Measurements from ENCODE around the gene ITPK1. TPM values are rescaled to one million over a fixed set of nuclear protein-coding genes. Genes with fewer than 3 reads are reported as not detected.

ITPK1 gene
- total and polyA plus RNA-seq, 2 experiments from 2014 or later, result 35.9 to 101 TPM

DNA sequence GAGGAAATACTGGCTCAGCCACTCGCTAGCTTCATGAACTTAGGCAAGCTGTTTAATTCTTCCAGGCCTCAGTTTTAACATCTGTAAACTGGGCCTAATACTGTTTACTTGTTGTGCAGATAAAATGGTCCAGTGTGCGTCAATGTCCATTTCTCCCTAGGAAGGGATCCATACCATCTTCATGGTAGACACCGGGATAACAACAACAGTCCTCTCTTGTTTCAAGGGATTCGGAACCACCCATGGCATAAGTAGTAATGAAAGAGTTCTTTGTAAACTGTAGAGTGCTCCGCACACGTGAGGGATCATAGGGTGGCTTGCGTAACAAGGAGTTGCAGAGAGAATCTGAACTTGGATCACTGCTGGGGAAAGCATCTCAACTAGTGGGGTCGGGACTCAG is 210.1 kb downstream of the ITPK1 start (continued):
- TF ChIP-seq REST (IDR thresholded peaks at IDR 0.05; ENCODE audit: unreplicated experiment), result no peak
- TF ChIP-seq STAT1 (IDR thresholded peaks at IDR 0.05; ENCODE audit: unreplicated experiment), result no peak
- TF ChIP-seq EZH2phosphoT487 (IDR thresholded peaks at IDR 0.05; ENCODE audit: unreplicated experiment), result no peak
- TF ChIP-seq ZNF331 (CRISPR knock-in tag; IDR thresholded peaks at IDR 0.05; ENCODE audit: low read depth), result no peak
- TF ChIP-seq POLR2AphosphoS5 (IDR thresholded peaks at IDR 0.05; ENCODE audit: low read depth), result no peak
- no peak for TF ChIP-seq NANOG (IDR thresholded peaks at IDR 0.05; ENCODE audit: borderline replicate concordance)

DNA sequence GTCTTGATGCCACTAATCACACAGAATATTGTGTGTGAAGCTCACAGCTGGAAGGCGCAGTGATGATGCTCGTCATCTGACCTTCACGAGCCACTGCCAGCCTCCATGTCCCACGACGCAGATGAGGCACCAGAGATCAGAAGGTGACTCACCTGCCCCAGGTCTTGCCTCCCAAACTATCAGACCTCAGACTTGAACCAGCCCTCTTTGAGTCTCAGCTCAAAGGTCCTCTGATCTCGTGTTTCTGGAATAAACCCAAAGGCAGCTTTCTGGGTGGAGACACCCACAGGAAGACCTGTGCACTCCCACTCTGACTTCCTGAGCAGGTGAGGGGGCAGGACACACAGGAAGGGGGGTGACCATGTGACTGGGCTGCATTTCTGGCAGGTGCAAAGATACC is 212.4 kb downstream of the ITPK1 start:
- ATAC-seq, result no peak
- Histone ChIP-seq H3K4me3 (no peak overlapping the region), H3K4me1 (ENCODE audit: insufficient read depth) (no peaks in the 10 kb centered on the region; the same call in 1 of the 2 replicates), H4K20me1 (replicated peaks; ENCODE audit: insufficient read depth) (no peaks in the 10 kb centered on the region), H3F3A (replicated peaks; ENCODE audit: low read depth) (no peaks in the 10 kb centered on the region), H2AFZ (0 out of 2 replicates have a peak overlapping the region, but pooled peaks have one; percentile 10), H3K79me2 (replicated peaks; ENCODE audit: insufficient read depth) (no peaks in the 10 kb centered on the region), H3K27me3 (ENCODE audit: insufficient read depth) (peaks cover 3% of the 10 kb centered on the region; the same call in 1 of the 2 replicates), H3K27ac (ENCODE audit: low read depth) (no peak overlapping the region), H3K4me2 (0 out of 2 replicates have a peak overlapping the region, but pooled peaks have one; percentile 6), H3K9me2 (ENCODE audit: insufficient read depth) (no peaks in the 10 kb centered on the region), H3K36me3 (ENCODE audit: insufficient read depth) (no peaks in the 10 kb centered on the region)
- Mint-ChIP-seq H3K27me3 (ENCODE audit: insufficient read depth, low read depth, poor library complexity) (peaks cover 7% of the 10 kb centered on the region), H3K27ac (no peak overlapping the region), H3K4me1 (peaks cover 11% of the 10 kb centered on the region), H3K4me3 (no peak overlapping the region), H3K9me3 (no peaks in the 10 kb centered on the region; the same call in 2 of the 3 replicates), H3K36me3 (ENCODE audit: low read depth) (no peaks in the 10 kb centered on the region; the same call in 2 of the 3 replicates)
- no peak for DNase-seq (ENCODE audit: low spot score)
- TF ChIP-seq ZNF331 (CRISPR knock-in tag; IDR thresholded peaks at IDR 0.05; ENCODE audit: low read depth), result no peak
- no peak for TF ChIP-seq EZH2 (IDR thresholded peaks at IDR 0.05; ENCODE audit: low read depth, unreplicated experiment)
- TF ChIP-seq POLR2AphosphoS5 (IDR thresholded peaks at IDR 0.05; ENCODE audit: low read depth), result no peak
- no peak for TF ChIP-seq ETS1 (IDR thresholded peaks at IDR 0.05)

DNA sequence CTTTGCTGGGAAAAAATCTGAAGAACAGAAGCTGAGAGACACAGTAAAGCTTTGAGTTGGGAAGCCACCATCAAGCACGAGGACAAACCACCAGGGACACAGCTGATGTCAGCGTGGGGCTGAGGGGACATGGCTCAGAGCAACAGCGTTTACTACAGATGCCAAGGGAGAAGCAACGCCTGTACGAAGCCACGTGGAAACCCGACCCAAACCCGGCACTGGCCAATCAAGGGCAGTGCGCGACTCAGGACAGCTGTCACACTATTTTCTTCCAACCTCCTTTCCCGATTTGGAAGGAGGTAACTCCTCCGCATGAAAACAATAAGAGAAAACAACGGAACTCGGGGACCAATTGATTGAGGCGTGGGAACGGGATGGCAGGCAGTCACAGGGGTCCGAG is 213.0 kb downstream of the ITPK1 start:
- Histone ChIP-seq H3K27me3 (ENCODE audit: insufficient read depth) (peaks cover 3% of the 10 kb centered on the region; the same call in 1 of the 2 replicates), H3K4me1 (ENCODE audit: insufficient read depth) (no peaks in the 10 kb centered on the region; the same call in 1 of the 2 replicates), H3K9me2 (ENCODE audit: insufficient read depth) (no peaks in the 10 kb centered on the region), H2AFZ (0 out of 2 replicates have a peak overlapping the region, but pooled peaks have one; percentile 10), H3K4me3 (no peak overlapping the region), H3K4me2 (0 out of 2 replicates have a peak overlapping the region, but pooled peaks have one; percentile 6), H3K79me2 (replicated peaks; ENCODE audit: insufficient read depth) (no peaks in the 10 kb centered on the region), H3K27ac (ENCODE audit: low read depth) (no peak overlapping the region), H3F3A (replicated peaks; ENCODE audit: low read depth) (no peaks in the 10 kb centered on the region), H4K20me1 (replicated peaks; ENCODE audit: insufficient read depth) (no peaks in the 10 kb centered on the region), H3K36me3 (ENCODE audit: insufficient read depth) (no peaks in the 10 kb centered on the region)
- H3K4me3 Mint-ChIP-seq, result no peak overlapping the region
- ATAC-seq (peak; percentile 83), DNase-seq (ENCODE audit: low spot score) (peak; percentile 62)
- H3K27me3 Mint-ChIP-seq (ENCODE audit: insufficient read depth, low read depth, poor library complexity), result peaks cover 7% of the 10 kb centered on the region
- H3K4me1 Mint-ChIP-seq, result peaks cover 11% of the 10 kb centered on the region
- H3K36me3 Mint-ChIP-seq (ENCODE audit: low read depth), result no peaks in the 10 kb centered on the region; the same call in 2 of the 3 replicates
- H3K9me3 Mint-ChIP-seq, result no peaks in the 10 kb centered on the region; the same call in 2 of the 3 replicates
- H3K27ac Mint-ChIP-seq, result no peak overlapping the region
- TF ChIP-seq NANOG (IDR thresholded peaks at IDR 0.05; ENCODE audit: borderline replicate concordance) (no peak), JUNB (IDR thresholded peaks at IDR 0.05; ENCODE audit: unreplicated experiment) (no peak)

Data from GM23338 (cell line).